ENCODE measurements around the gene C1QTNF8. TPM values are rescaled to one million over a fixed set of nuclear protein-coding genes. Genes with fewer than 3 reads are reported as not detected.

Gene C1QTNF8
- total and polyA plus RNA-seq, 4 donors = not detected

DNA sequence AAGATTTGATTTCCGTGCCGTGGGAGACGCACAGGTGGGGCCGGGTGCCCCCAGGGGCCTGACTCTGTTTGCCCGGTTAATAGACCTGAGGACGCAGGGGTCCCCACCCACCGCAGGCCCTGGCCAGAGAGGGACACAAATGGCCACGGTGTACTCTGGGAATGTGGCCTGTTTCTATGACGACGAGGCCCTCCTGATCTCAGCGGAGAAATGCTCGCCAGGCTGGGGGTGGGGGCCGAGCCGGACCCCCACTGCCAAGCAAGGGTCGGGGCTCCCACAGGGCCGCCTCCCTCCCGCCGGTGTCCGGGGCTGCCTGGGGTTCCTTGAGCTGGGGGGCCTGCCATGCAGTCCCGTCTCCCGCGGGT is 24.5 kb upstream of the C1QTNF8 start:
- 80% methylated on average over 22 of the region's 22 CpGs for WGBS
- TF ChIP-seq ATF3 (IDR thresholded peaks at IDR 0.05) (no peak), YY1 (IDR thresholded peaks at IDR 0.05) (no peak), HNF4G (IDR thresholded peaks at IDR 0.05) (no peak), EGR1 (IDR thresholded peaks at IDR 0.05; ENCODE audit: low read depth in 2 of 2) (no peak), RXRA (IDR thresholded peaks at IDR 0.05) (no peak), RAD21 (IDR thresholded peaks at IDR 0.05) (no peak), TAF1 (conservative IDR thresholded peaks at IDR 0.05) (no peak)

GRCh38 chr16:1119766-1120576 is 23.9 kb upstream of the C1QTNF8 start:
- no peak overlapping the region for H3K4me3 ChIP-seq (ENCODE audit: low read depth in 1 of 3, low read length in 3 of 3)
- DNase-seq (ENCODE audit: low spot score) = no peak
- H3K9ac ChIP-seq (ENCODE audit: low read depth in 1 of 2, low read length in 2 of 2) = no peak overlapping the region
- WGBS = 78% methylated on average over 35 of the region's 35 CpGs
- H3K9me3 ChIP-seq (ENCODE audit: control insufficient read depth in 4 of 4, low read length in 3 of 4) = no peaks in the 10 kb centered on the region
- H3K4me1 ChIP-seq (ENCODE audit: control insufficient read depth in 4 of 4, insufficient read depth in 4 of 4, low read length in 3 of 4) = no peaks in the 10 kb centered on the region
- no peaks in the 10 kb centered on the region for H3K36me3 ChIP-seq (ENCODE audit: control insufficient read depth in 4 of 4, insufficient read depth in 3 of 4, low read depth in 1 of 4, low read length in 3 of 4)
- peaks cover 0 to 3% (median 0%) of the 10 kb centered on the region in 4 donors for H3K27me3 ChIP-seq (ENCODE audit: control insufficient read depth in 4 of 4, insufficient read depth in 4 of 4, low read length in 3 of 4)
- no peak overlapping the region for H3K27ac ChIP-seq (ENCODE audit: low read depth in 1 of 2, low read length in 2 of 2)
- TF ChIP-seq SP1 (IDR thresholded peaks at IDR 0.05) (no peak), HNF4A (conservative IDR thresholded peaks at IDR 0.05) (no peak), MAX (IDR thresholded peaks at IDR 0.05) (no peak), ATF3 (IDR thresholded peaks at IDR 0.05) (no peak)

More for the DNA sequence above, 24.5 kb upstream of the C1QTNF8 start:
- no peak overlapping the region for H3K4me3 ChIP-seq (ENCODE audit: low read depth in 1 of 3, low read length in 3 of 3)
- H3K4me1 ChIP-seq (ENCODE audit: control insufficient read depth in 4 of 4, insufficient read depth in 4 of 4, low read length in 3 of 4) = no peaks in the 10 kb centered on the region
- H3K36me3 ChIP-seq (ENCODE audit: control insufficient read depth in 4 of 4, insufficient read depth in 3 of 4, low read depth in 1 of 4, low read length in 3 of 4) = no peaks in the 10 kb centered on the region
- H3K9ac ChIP-seq (ENCODE audit: low read depth in 1 of 2, low read length in 2 of 2) = no peak overlapping the region
- H3K27ac ChIP-seq (ENCODE audit: low read depth in 1 of 2, low read length in 2 of 2) = no peak overlapping the region
- peaks cover 0 to 3% (median 0%) of the 10 kb centered on the region in 4 donors for H3K27me3 ChIP-seq (ENCODE audit: control insufficient read depth in 4 of 4, insufficient read depth in 4 of 4, low read length in 3 of 4)
- no peak for DNase-seq (ENCODE audit: low spot score)
- no peaks in the 10 kb centered on the region for H3K9me3 ChIP-seq (ENCODE audit: control insufficient read depth in 4 of 4, low read length in 3 of 4)

DNA sequence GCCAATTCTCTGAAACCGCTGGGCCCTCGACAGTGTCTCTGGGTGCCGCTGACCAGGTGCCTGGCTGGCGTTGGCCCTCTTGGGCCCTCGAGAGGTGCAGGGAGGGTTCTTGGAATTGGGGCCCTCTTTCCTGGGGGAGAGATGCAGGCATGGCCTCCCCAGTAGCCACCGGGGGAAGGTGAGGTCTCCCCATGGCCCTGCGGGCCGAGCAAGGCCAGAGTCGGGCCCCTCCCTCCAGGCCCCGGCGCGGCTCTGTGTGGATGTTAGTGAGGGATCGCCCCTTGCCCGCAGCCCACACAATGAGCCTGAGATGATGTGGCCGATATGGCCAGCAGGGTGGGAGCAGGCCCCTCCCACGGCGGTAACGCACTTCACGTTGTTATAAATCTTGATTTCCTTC is 23.1 kb upstream of the C1QTNF8 start:
- Histone ChIP-seq H3K36me3 (ENCODE audit: control insufficient read depth in 4 of 4, insufficient read depth in 3 of 4, low read depth in 1 of 4, low read length in 3 of 4) (no peaks in the 10 kb centered on the region), H3K9me3 (ENCODE audit: control insufficient read depth in 4 of 4, low read length in 3 of 4) (no peaks in the 10 kb centered on the region), H3K27ac (ENCODE audit: low read depth in 1 of 2, low read length in 2 of 2) (no peak overlapping the region), H3K27me3 (ENCODE audit: control insufficient read depth in 4 of 4, insufficient read depth in 4 of 4, low read length in 3 of 4) (peaks cover 0 to 3% (median 0%) of the 10 kb centered on the region in 4 donors), H3K4me1 (ENCODE audit: control insufficient read depth in 4 of 4, insufficient read depth in 4 of 4, low read length in 3 of 4) (no peaks in the 10 kb centered on the region), H3K4me3 (ENCODE audit: low read depth in 1 of 3, low read length in 3 of 3) (no peak overlapping the region), H3K9ac (ENCODE audit: low read depth in 1 of 2, low read length in 2 of 2) (no peak overlapping the region)
- 90% methylated on average over 19 of the region's 19 CpGs for WGBS
- TF ChIP-seq HNF4A (conservative IDR thresholded peaks at IDR 0.05) (no peak), YY1 (IDR thresholded peaks at IDR 0.05) (no peak), MAX (IDR thresholded peaks at IDR 0.05) (no peak), SP1 (IDR thresholded peaks at IDR 0.05) (no peak), CTCF (IDR thresholded peaks at IDR 0.05; ENCODE audit: low read depth, low read length, missing input control) (no peak), NR2F2 (IDR thresholded peaks at IDR 0.05) (no peak), EGR1 (IDR thresholded peaks at IDR 0.05; ENCODE audit: low read depth in 2 of 2) (no peak), TAF1 (conservative IDR thresholded peaks at IDR 0.05) (no peak), HNF4G (IDR thresholded peaks at IDR 0.05) (no peak), RAD21 (IDR thresholded peaks at IDR 0.05) (no peak), GABPA (IDR thresholded peaks at IDR 0.05 in 1 of 2, conservative IDR thresholded peaks at IDR 0.05 in 1 of 2) (no peak), ATF3 (IDR thresholded peaks at IDR 0.05) (no peak), FOXA2 (IDR thresholded peaks at IDR 0.05) (no peak), FOXA1 (IDR thresholded peaks at IDR 0.05) (no peak)
- DNase-seq (ENCODE audit: low spot score) = no peak

Measured in liver (tissue), 9 donors.